Activated naive CD4-positive, alpha-beta T cell treated with anti-CD3 and anti-CD28 coated beads for 36 hours (primary cell): ENCODE results near the gene NOS1AP. TPM values are rescaled to one million over a fixed set of nuclear protein-coding genes. Genes with fewer than 3 reads are reported as not detected.

ENCODE experiments used
- CTCF ChIA-PET: fragments of 350-600 bp; sonication (Branson Sonifier 250); formaldehyde crosslinking; loops from one replicate; lab custom pipeline; 2021; ENCODE audit warnings: antibody characterized with exemption; lab: Charles Lee
- DNase-seq: peaks from one replicate; pipeline ENCODE4 v3.0.0-alpha.2; 2020
- H3K27ac Mint-ChIP-seq: one replicate; pipeline ENCODE4 v1.8.0; 2021; ENCODE audit warnings: mild to moderate bottlenecking, mixed read lengths
- H3K27me3 Mint-ChIP-seq: one replicate; pipeline ENCODE4 v1.8.0; 2021; ENCODE audit warnings: low read depth, mixed read lengths
- H3K36me3 Mint-ChIP-seq: one replicate; pipeline ENCODE4 v1.8.0; 2021; ENCODE audit warnings: low read depth, mixed read lengths
- H3K4me1 Mint-ChIP-seq: one replicate; pipeline ENCODE4 v1.8.0; 2021; ENCODE audit warnings: low read depth, mixed read lengths
- H3K4me3 Mint-ChIP-seq: one replicate; pipeline ENCODE4 v1.8.0; 2021; ENCODE audit warnings: mild to moderate bottlenecking, moderate library complexity, mixed read lengths
- H3K9me3 Mint-ChIP-seq: one replicate; pipeline ENCODE4 v1.8.0; 2021; ENCODE audit warnings: mixed read lengths
- intact Hi-C: fragments of 100-400 bp; cut with micrococcal nuclease; formaldehyde crosslinking; loops from one replicate; pipeline ENCODE4 v1.15.1; 2023
- total RNA-seq, 2 experiments: library from RNA; stranded (reverse); gene quantifications; one replicate each; pipeline ENCODE4 v1.2.3, GENCODE V29; 2021

Gene NOS1AP
- total RNA-seq, 2 experiments from 2014 or later: 0.33 to 0.42 TPM

- no peaks in the 10 kb centered on the region for H3K36me3 Mint-ChIP-seq
- H3K4me3 Mint-ChIP-seq: no peak overlapping the region
- peaks cover 10% of the 10 kb centered on the region for H3K27me3 Mint-ChIP-seq
- H3K4me1 Mint-ChIP-seq: no peaks in the 10 kb centered on the region
- CTCF ChIA-PET: no interaction called here
- intact Hi-C loops: no loop called here
- no peak for DNase-seq
- peaks cover 1% of the 10 kb centered on the region for H3K9me3 Mint-ChIP-seq
- no peak overlapping the region for H3K27ac Mint-ChIP-seq
These were observed 22.4 kb downstream of the NOS1AP start for GRCh38 chr1:162091681-162092524.

- H3K27me3 Mint-ChIP-seq: peaks cover 7% of the 10 kb centered on the region
- no peaks in the 10 kb centered on the region for H3K36me3 Mint-ChIP-seq
- CTCF ChIA-PET: no interaction called here
- no peak for DNase-seq
- intact Hi-C loops: no loop called here
- no peak overlapping the region for H3K27ac Mint-ChIP-seq
- no peak overlapping the region for H3K4me3 Mint-ChIP-seq
- no peaks in the 10 kb centered on the region for H3K4me1 Mint-ChIP-seq
- peaks cover 1% of the 10 kb centered on the region for H3K9me3 Mint-ChIP-seq
These were observed 23.6 kb downstream of the NOS1AP start for GRCh38 chr1:162093095-162093494.

- Mint-ChIP-seq H3K36me3 (no peaks in the 10 kb centered on the region), H3K9me3 (peaks cover 1% of the 10 kb centered on the region), H3K4me1 (no peaks in the 10 kb centered on the region), H3K27ac (no peak overlapping the region), H3K4me3 (no peak overlapping the region), H3K27me3 (peaks cover 8% of the 10 kb centered on the region)
- intact Hi-C loops: no loop called here
- DNase-seq: no peak
- CTCF ChIA-PET: no interaction called here
These were observed 24.8 kb downstream of the NOS1AP start for GRCh38 chr1:162094271-162094670.

GRCh38 chr1:162094723-162095122 lies 25.2 kb downstream of the NOS1AP start:
- H3K4me1 Mint-ChIP-seq: no peaks in the 10 kb centered on the region
- no peak overlapping the region for H3K4me3 Mint-ChIP-seq
- no peak overlapping the region for H3K27ac Mint-ChIP-seq
- H3K27me3 Mint-ChIP-seq: peaks cover 8% of the 10 kb centered on the region
- H3K9me3 Mint-ChIP-seq: no peaks in the 10 kb centered on the region
- CTCF ChIA-PET: no interaction called here
- no peak for DNase-seq
- intact Hi-C loops: no loop called here
- no peaks in the 10 kb centered on the region for H3K36me3 Mint-ChIP-seq

GRCh38 chr1:162107911-162108310 lies 38.4 kb downstream of the NOS1AP start:
- no peaks in the 10 kb centered on the region for H3K4me1 Mint-ChIP-seq
- H3K27me3 Mint-ChIP-seq: peaks cover 43% of the 10 kb centered on the region
- peaks cover 11% of the 10 kb centered on the region for H3K9me3 Mint-ChIP-seq
- no peak for DNase-seq
- no peak overlapping the region for H3K27ac Mint-ChIP-seq
- H3K36me3 Mint-ChIP-seq: no peaks in the 10 kb centered on the region
- CTCF ChIA-PET: no interaction called here
- H3K4me3 Mint-ChIP-seq: no peak overlapping the region
- intact Hi-C loops: no loop called here

- Mint-ChIP-seq H3K27ac (no peak overlapping the region), H3K36me3 (no peaks in the 10 kb centered on the region), H3K4me1 (no peaks in the 10 kb centered on the region), H3K4me3 (no peak overlapping the region), H3K9me3 (peaks cover 9% of the 10 kb centered on the region), H3K27me3 (peaks cover 38% of the 10 kb centered on the region)
- CTCF ChIA-PET: no interaction called here
- intact Hi-C loops: no loop called here
- DNase-seq: no peak
These were observed 38.9 kb downstream of the NOS1AP start for GRCh38 chr1:162108426-162108825.

GRCh38 chr1:162110910-162111309 lies 41.4 kb downstream of the NOS1AP start:
- intact Hi-C loops: no loop called here
- Mint-ChIP-seq H3K4me1 (no peaks in the 10 kb centered on the region), H3K36me3 (no peaks in the 10 kb centered on the region), H3K9me3 (peaks cover 9% of the 10 kb centered on the region), H3K27me3 (peaks cover 29% of the 10 kb centered on the region), H3K27ac (no peak overlapping the region), H3K4me3 (no peak overlapping the region)
- no peak for DNase-seq
- CTCF ChIA-PET: no interaction called here

- intact Hi-C loops: no loop called here
- no peak overlapping the region for H3K27ac Mint-ChIP-seq
- H3K4me1 Mint-ChIP-seq: no peaks in the 10 kb centered on the region
- H3K36me3 Mint-ChIP-seq: no peaks in the 10 kb centered on the region
- no peak for DNase-seq
- H3K4me3 Mint-ChIP-seq: no peak overlapping the region
- peaks cover 25% of the 10 kb centered on the region for H3K27me3 Mint-ChIP-seq
- H3K9me3 Mint-ChIP-seq: peaks cover 9% of the 10 kb centered on the region
- CTCF ChIA-PET: no interaction called here
These were observed 42.1 kb downstream of the NOS1AP start for GRCh38 chr1:162111572-162111971.

- DNase-seq: no peak
- no peaks in the 10 kb centered on the region for H3K36me3 Mint-ChIP-seq
- no peak overlapping the region for H3K27ac Mint-ChIP-seq
- CTCF ChIA-PET: no interaction called here
- no peaks in the 10 kb centered on the region for H3K4me1 Mint-ChIP-seq
- intact Hi-C loops: no loop called here
- no peak overlapping the region for H3K4me3 Mint-ChIP-seq
- peaks cover 32% of the 10 kb centered on the region for H3K27me3 Mint-ChIP-seq
- H3K9me3 Mint-ChIP-seq: peaks cover 6% of the 10 kb centered on the region
These were observed 43.9 kb downstream of the NOS1AP start for GRCh38 chr1:162113419-162113818.

GRCh38 chr1:162117039-162117774 lies 47.7 kb downstream of the NOS1AP start:
- H3K36me3 Mint-ChIP-seq: no peaks in the 10 kb centered on the region
- DNase-seq: no peak
- intact Hi-C loops: no loop called here
- H3K4me1 Mint-ChIP-seq: no peaks in the 10 kb centered on the region
- CTCF ChIA-PET: interaction anchor here (0.5 kb wide), 1 partner anchor 14 kb away, joined by 8 read pairs; no protein-coding TSS in a partner anchor
- H3K27me3 Mint-ChIP-seq: peaks cover 18% of the 10 kb centered on the region
- no peak overlapping the region for H3K27ac Mint-ChIP-seq
- H3K9me3 Mint-ChIP-seq: no peaks in the 10 kb centered on the region
- H3K4me3 Mint-ChIP-seq: no peak overlapping the region

GRCh38 chr1:162118063-162118462 lies 48.6 kb downstream of the NOS1AP start:
- Mint-ChIP-seq H3K4me3 (no peak overlapping the region), H3K9me3 (no peaks in the 10 kb centered on the region), H3K36me3 (no peaks in the 10 kb centered on the region), H3K27me3 (peaks cover 16% of the 10 kb centered on the region), H3K27ac (no peak overlapping the region), H3K4me1 (no peaks in the 10 kb centered on the region)
- intact Hi-C loops: no loop called here
- CTCF ChIA-PET: no interaction called here
- no peak for DNase-seq

- no peaks in the 10 kb centered on the region for H3K36me3 Mint-ChIP-seq
- H3K4me3 Mint-ChIP-seq: no peak overlapping the region
- CTCF ChIA-PET: no interaction called here
- no peaks in the 10 kb centered on the region for H3K4me1 Mint-ChIP-seq
- intact Hi-C loops: no loop called here
- H3K27ac Mint-ChIP-seq: no peak overlapping the region
- H3K9me3 Mint-ChIP-seq: no peaks in the 10 kb centered on the region
- H3K27me3 Mint-ChIP-seq: peaks cover 17% of the 10 kb centered on the region
- no peak for DNase-seq
These were observed 59.3 kb downstream of the NOS1AP start for GRCh38 chr1:162128693-162129356.
